Ovary (tissue), 3 donors: ENCODE data around the gene IL27RA.

Source experiments
- CTCF ChIP-seq, 3 donors: fragments of 450-650 bp in 2 of 3; fragments of 200-600 bp in 1 of 3; IDR thresholded peaks; one replicate each; pipeline versions ENCODE4 v1.5.1 to v1.8.0; 2016 to 2022; ENCODE audit warnings: antibody characterized with exemption in 3 of 3, mild to moderate bottlenecking in 1 of 3
- EP300 ChIP-seq: sonication (generic); formaldehyde crosslinking; IDR thresholded peaks from one replicate; pipeline ENCODE4 v1.6.1; 2017; ENCODE audit warnings: antibody characterized with exemption
- donor health status: DM: no; HTN: no; CAD: no.

- TF ChIP-seq CTCF (IDR thresholded peaks at IDR 0.05) (no peak), EP300 (no peak)
These were observed 41.1 kb downstream of the IL27RA start, which contains the start of gene MISP3 for GRCh38 chr19:14072535-14073260.
